Heart left ventricle (tissue), 13 donors: Measurements from ENCODE around the gene MSL3B.

Experiments
- CTCF ChIP-seq, 12 donors: fragments of 200-600 bp; sonication (generic) in 4 of 12; IDR thresholded peaks; one replicate each; pipeline versions ENCODE4 v1.5.0 to v1.8.0; 2018 to 2022; ENCODE audit warnings: antibody characterized with exemption in 12 of 12, mild to moderate bottlenecking in 5 of 12
- POLR2A ChIP-seq, 2 donors: fragments of 450-650 bp; IDR thresholded peaks; one replicate each; pipeline ENCODE4 v1.6.1; 2017; ENCODE audit warnings: antibody characterized with exemption in 2 of 2, mild to moderate bottlenecking in 2 of 2, moderate library complexity in 2 of 2
- donor health status: ischemic (EF 13 %, LVEDD 7.1; RV severe dilation, severe dysfunction).
- donor health status: DM: no; HTN: yes; CAD: no.
- donor health status: DM: no; HTN: no; CAD: no.
- donor health status: ischemic (EF 25% LVEDD 6.9; RV normal size, moderate dysfunction).
- donor health status: ischemic (EF 25% LVEDD 5.7; RV mildly dilated, moderate dysfunction).
- donor health status: ischemic (EF 35%, LVEDD 5.7; RV mildly dilated, moderate dysfunction).
- donor health status: nonischemic (EF 11% LVEDD 7.7; RV severe dilation, severe dysfunction).
- donor health status: DM: yes; HTN: yes; CAD: no.
- donor health status: PGD.
- donor health status: ischemic (EF 29% LVEDD 5.4; RV normal size, mild dysfunction).
- donor health status: nonischemic (EF 23%, LVEDD 6.1; RV moderate dilation, normal function).

GRCh38 chr2:233848276-233848675 lies 19.9 kb downstream of the MSL3B start:
- no peak for TF ChIP-seq CTCF (IDR thresholded peaks at IDR 0.05)
- no peak for TF ChIP-seq POLR2A (IDR thresholded peaks at IDR 0.05)
